GM23338 (cell line): Measurements from ENCODE around the gene TBX2. TPM values are rescaled to one million over a fixed set of nuclear protein-coding genes. Genes with fewer than 3 reads are reported as not detected.

Experiments used
- ATAC-seq: fragments of 200-7000 bp; cut with Tn5 transposase; 3 replicates; pipeline ENCODE4 v1.9.1; 2020
- DNase-seq: peaks from one replicate; pipeline ENCODE4 v3.0.0-alpha.2; 2015; ENCODE audit warnings: low spot score
- H2AFZ ChIP-seq: fragments of 200-600 bp; sonication (generic); 2 replicates; pipeline ENCODE4 v1.8.0; 2016; ENCODE audit warnings: antibody characterized with exemption, mild to moderate bottlenecking, moderate library complexity
- H3F3A ChIP-seq: fragments of 200-600 bp; sonication (generic); replicated peaks from 2 replicates; pipeline ENCODE4 v1.8.0; 2017; ENCODE audit warnings: antibody characterized with exemption, mixed run types, low read depth
- H3K27ac ChIP-seq: fragments of 200-600 bp; sonication (generic); 2 replicates; pipeline ENCODE4 v1.6.1; 2016; ENCODE audit warnings: low read depth
- H3K27me3 ChIP-seq: fragments of 200-600 bp; sonication (generic); 2 replicates; pipeline ENCODE4 v1.8.0; 2016; ENCODE audit warnings: mild to moderate bottlenecking, mixed run types, moderate library complexity; ENCODE audit not compliant: insufficient read depth
- H3K36me3 ChIP-seq: fragments of 200-600 bp; sonication (generic); 2 replicates; pipeline ENCODE4 v1.8.0; 2016; ENCODE audit warnings: mild to moderate bottlenecking; ENCODE audit not compliant: insufficient read depth
- H3K4me1 ChIP-seq: fragments of 200-600 bp; sonication (generic); 2 replicates; pipeline ENCODE4 v1.8.0; 2016; ENCODE audit warnings: mild to moderate bottlenecking, moderate library complexity; ENCODE audit not compliant: insufficient read depth
- H3K4me2 ChIP-seq: fragments of 200-600 bp; sonication (generic); 2 replicates; pipeline ENCODE4 v1.7.1; 2017; ENCODE audit warnings: mixed run types
- H3K4me3 ChIP-seq: fragments of 200-600 bp; sonication (generic); 2 replicates; pipeline ENCODE4 v1.6.1; 2016; ENCODE audit warnings: mixed run types
- H3K79me2 ChIP-seq: fragments of 200-600 bp; sonication (generic); replicated peaks from 2 replicates; pipeline ENCODE4 v1.8.0; 2017; ENCODE audit warnings: mild to moderate bottlenecking; ENCODE audit not compliant: insufficient read depth
- H3K9me2 ChIP-seq: fragments of 200-600 bp; sonication (generic); 2 replicates; pipeline ENCODE4 v1.8.0; 2017; ENCODE audit not compliant: insufficient read depth
- H4K20me1 ChIP-seq: fragments of 200-600 bp; sonication (generic); replicated peaks from 2 replicates; pipeline ENCODE4 v1.8.0; 2017; ENCODE audit warnings: mild to moderate bottlenecking; ENCODE audit not compliant: insufficient read depth
- H3K27ac Mint-ChIP-seq: 2 replicates; pipeline ENCODE4 v1.8.0; 2020; ENCODE audit warnings: inconsistent platforms, mild to moderate bottlenecking, moderate library complexity, mixed read lengths
- H3K27me3 Mint-ChIP-seq: 3 replicates; pipeline ENCODE4 v1.8.0; 2022; ENCODE audit warnings: low read depth, mild to moderate bottlenecking, moderate library complexity, mixed read lengths, inconsistent platforms; ENCODE audit not compliant: insufficient read depth, poor library complexity
- H3K36me3 Mint-ChIP-seq: 3 replicates; pipeline ENCODE4 v1.8.0; 2021; ENCODE audit warnings: low read depth, mild to moderate bottlenecking, inconsistent platforms, moderate library complexity, mixed read lengths
- H3K4me1 Mint-ChIP-seq: 3 replicates; pipeline ENCODE4 v1.8.0; 2020; ENCODE audit warnings: mild to moderate bottlenecking, inconsistent platforms, mixed read lengths
- H3K4me3 Mint-ChIP-seq: 3 replicates; pipeline ENCODE4 v1.8.0; 2021; ENCODE audit warnings: moderate library complexity, mild to moderate bottlenecking, inconsistent platforms, mixed read lengths
- H3K9me3 Mint-ChIP-seq: 3 replicates; pipeline ENCODE4 v1.8.0; 2020; ENCODE audit warnings: moderate library complexity, mild to moderate bottlenecking, inconsistent platforms, mixed read lengths
- CREB1 ChIP-seq: fragments of 250-450 bp; sonication (Bioruptor Pico); IDR thresholded peaks from 2 replicates; pipeline ENCODE4 v1.5.0; 2020; ENCODE audit warnings: low read depth, mild to moderate bottlenecking, moderate library complexity
- CTCF ChIP-seq, 2 experiments: fragments of 200-600 bp in 1 of 2; sonication (generic) in 1 of 2; conservative IDR thresholded peaks; 2 replicates each; pipeline versions ENCODE4 v1.5.1 to v1.6.1; 2016 to 2017; ENCODE audit warnings: antibody characterized with exemption in 2 of 2, low read depth in 2 of 2, mild to moderate bottlenecking in 2 of 2, moderate library complexity in 1 of 2
- EZH2 ChIP-seq: fragments of 200-600 bp; sonication (generic); IDR thresholded peaks from one replicate; pipeline ENCODE4 v1.8.0; 2017; ENCODE audit warnings: antibody characterized with exemption, mild to moderate bottlenecking, low read depth; ENCODE audit not compliant: unreplicated experiment
- EZH2phosphoT487 ChIP-seq: fragments of 200-600 bp; sonication (generic); IDR thresholded peaks from one replicate; pipeline ENCODE4 v1.8.1; 2018; ENCODE audit warnings: antibody characterized with exemption; ENCODE audit not compliant: unreplicated experiment
- JUNB ChIP-seq: IDR thresholded peaks from one replicate; pipeline ENCODE4 v1.6.1; 2016; ENCODE audit warnings: antibody characterized with exemption; ENCODE audit not compliant: unreplicated experiment
- NANOG ChIP-seq: IDR thresholded peaks from 2 replicates; pipeline ENCODE4 v1.6.1; 2016; ENCODE audit warnings: antibody characterized with exemption, borderline replicate concordance
- POLR2AphosphoS5 ChIP-seq: IDR thresholded peaks from 2 replicates; pipeline ENCODE4 v1.6.1; 2016; ENCODE audit warnings: antibody characterized with exemption, low read depth
- REST ChIP-seq: IDR thresholded peaks from one replicate; pipeline ENCODE4 v1.6.1; 2018; ENCODE audit warnings: antibody characterized with exemption; ENCODE audit not compliant: unreplicated experiment
- STAT1 ChIP-seq: IDR thresholded peaks from one replicate; pipeline ENCODE4 v1.6.1; 2016; ENCODE audit warnings: antibody characterized with exemption; ENCODE audit not compliant: unreplicated experiment
- ZNF114 ChIP-seq: fragments of 250-450 bp; sonication (Bioruptor Pico); IDR thresholded peaks from 2 replicates; pipeline ENCODE4 v1.5.0; 2020; ENCODE audit warnings: mild to moderate bottlenecking, moderate library complexity
- ZNF331 ChIP-seq: fragments of 250-450 bp; sonication (Bioruptor Pico); IDR thresholded peaks from 2 replicates; pipeline ENCODE4 v1.5.0; 2020; ENCODE audit warnings: low read depth, mild to moderate bottlenecking, moderate library complexity
- polyA plus RNA-seq: library from polyadenylated mRNA; unstranded; fragments of >200 nt; fragmentation: Nextera tagmentation; extraction: Ambion mirVana; gene quantifications from 2 replicates; pipeline ENCODE4 v1.2.1, GENCODE V29; 2016
- total RNA-seq: library from RNA; depleted of rRNA; stranded (reverse); fragments of >200 nt; shearing (Covaris generic); gene quantifications from 2 replicates; pipeline ENCODE4 v1.2.3, GENCODE V29; 2014
- TF ChIP-seq, protein P1 (sequence below): IDR thresholded peaks from 2 replicates; pipeline ENCODE4 v1.6.1; 2016; ENCODE audit warnings: antibody characterized with exemption
- TF ChIP-seq, protein P2 (sequence below): fragments of 250-450 bp; sonication (Bioruptor Pico); IDR thresholded peaks from 2 replicates; pipeline ENCODE4 v1.5.0; 2020; ENCODE audit warnings: mild to moderate bottlenecking, moderate library complexity

Gene TBX2
- total and polyA plus RNA-seq, 2 experiments from 2014 or later, result not detected

GRCh38 chr17:61353615-61354014 is 46.0 kb upstream of the TBX2 start:
- H3K4me1 Mint-ChIP-seq, result peaks cover 16% of the 10 kb centered on the region
- H3K36me3 Mint-ChIP-seq, result no peaks in the 10 kb centered on the region
- Histone ChIP-seq H3F3A (no peaks in the 10 kb centered on the region), H3K4me2 (no peak overlapping the region), H2AFZ (no peak overlapping the region), H3K27ac (no peak overlapping the region), H3K4me3 (no peak overlapping the region), H3K9me2 (no peaks in the 10 kb centered on the region), H4K20me1 (no peaks in the 10 kb centered on the region), H3K27me3 (no peaks in the 10 kb centered on the region), H3K4me1 (no peaks in the 10 kb centered on the region), H3K36me3 (no peaks in the 10 kb centered on the region), H3K79me2 (no peaks in the 10 kb centered on the region)
- TF ChIP-seq, protein P1, sequence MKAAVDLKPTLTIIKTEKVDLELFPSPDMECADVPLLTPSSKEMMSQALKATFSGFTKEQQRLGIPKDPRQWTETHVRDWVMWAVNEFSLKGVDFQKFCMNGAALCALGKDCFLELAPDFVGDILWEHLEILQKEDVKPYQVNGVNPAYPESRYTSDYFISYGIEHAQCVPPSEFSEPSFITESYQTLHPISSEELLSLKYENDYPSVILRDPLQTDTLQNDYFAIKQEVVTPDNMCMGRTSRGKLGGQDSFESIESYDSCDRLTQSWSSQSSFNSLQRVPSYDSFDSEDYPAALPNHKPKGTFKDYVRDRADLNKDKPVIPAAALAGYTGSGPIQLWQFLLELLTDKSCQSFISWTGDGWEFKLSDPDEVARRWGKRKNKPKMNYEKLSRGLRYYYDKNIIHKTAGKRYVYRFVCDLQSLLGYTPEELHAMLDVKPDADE, result no peak
- TF ChIP-seq EZH2phosphoT487 (no peak), NANOG (no peak), CREB1 (CRISPR knock-in tag) (no peak), JUNB (no peak), POLR2AphosphoS5 (no peak), REST (no peak), ZNF331 (CRISPR knock-in tag) (no peak), ZNF114 (CRISPR knock-in tag) (no peak), STAT1 (no peak), EZH2 (no peak), CTCF (conservative IDR thresholded peaks at IDR 0.05; ENCODE audit: low read depth in 2 of 2) (no peak)
- TF ChIP-seq, protein P2, sequence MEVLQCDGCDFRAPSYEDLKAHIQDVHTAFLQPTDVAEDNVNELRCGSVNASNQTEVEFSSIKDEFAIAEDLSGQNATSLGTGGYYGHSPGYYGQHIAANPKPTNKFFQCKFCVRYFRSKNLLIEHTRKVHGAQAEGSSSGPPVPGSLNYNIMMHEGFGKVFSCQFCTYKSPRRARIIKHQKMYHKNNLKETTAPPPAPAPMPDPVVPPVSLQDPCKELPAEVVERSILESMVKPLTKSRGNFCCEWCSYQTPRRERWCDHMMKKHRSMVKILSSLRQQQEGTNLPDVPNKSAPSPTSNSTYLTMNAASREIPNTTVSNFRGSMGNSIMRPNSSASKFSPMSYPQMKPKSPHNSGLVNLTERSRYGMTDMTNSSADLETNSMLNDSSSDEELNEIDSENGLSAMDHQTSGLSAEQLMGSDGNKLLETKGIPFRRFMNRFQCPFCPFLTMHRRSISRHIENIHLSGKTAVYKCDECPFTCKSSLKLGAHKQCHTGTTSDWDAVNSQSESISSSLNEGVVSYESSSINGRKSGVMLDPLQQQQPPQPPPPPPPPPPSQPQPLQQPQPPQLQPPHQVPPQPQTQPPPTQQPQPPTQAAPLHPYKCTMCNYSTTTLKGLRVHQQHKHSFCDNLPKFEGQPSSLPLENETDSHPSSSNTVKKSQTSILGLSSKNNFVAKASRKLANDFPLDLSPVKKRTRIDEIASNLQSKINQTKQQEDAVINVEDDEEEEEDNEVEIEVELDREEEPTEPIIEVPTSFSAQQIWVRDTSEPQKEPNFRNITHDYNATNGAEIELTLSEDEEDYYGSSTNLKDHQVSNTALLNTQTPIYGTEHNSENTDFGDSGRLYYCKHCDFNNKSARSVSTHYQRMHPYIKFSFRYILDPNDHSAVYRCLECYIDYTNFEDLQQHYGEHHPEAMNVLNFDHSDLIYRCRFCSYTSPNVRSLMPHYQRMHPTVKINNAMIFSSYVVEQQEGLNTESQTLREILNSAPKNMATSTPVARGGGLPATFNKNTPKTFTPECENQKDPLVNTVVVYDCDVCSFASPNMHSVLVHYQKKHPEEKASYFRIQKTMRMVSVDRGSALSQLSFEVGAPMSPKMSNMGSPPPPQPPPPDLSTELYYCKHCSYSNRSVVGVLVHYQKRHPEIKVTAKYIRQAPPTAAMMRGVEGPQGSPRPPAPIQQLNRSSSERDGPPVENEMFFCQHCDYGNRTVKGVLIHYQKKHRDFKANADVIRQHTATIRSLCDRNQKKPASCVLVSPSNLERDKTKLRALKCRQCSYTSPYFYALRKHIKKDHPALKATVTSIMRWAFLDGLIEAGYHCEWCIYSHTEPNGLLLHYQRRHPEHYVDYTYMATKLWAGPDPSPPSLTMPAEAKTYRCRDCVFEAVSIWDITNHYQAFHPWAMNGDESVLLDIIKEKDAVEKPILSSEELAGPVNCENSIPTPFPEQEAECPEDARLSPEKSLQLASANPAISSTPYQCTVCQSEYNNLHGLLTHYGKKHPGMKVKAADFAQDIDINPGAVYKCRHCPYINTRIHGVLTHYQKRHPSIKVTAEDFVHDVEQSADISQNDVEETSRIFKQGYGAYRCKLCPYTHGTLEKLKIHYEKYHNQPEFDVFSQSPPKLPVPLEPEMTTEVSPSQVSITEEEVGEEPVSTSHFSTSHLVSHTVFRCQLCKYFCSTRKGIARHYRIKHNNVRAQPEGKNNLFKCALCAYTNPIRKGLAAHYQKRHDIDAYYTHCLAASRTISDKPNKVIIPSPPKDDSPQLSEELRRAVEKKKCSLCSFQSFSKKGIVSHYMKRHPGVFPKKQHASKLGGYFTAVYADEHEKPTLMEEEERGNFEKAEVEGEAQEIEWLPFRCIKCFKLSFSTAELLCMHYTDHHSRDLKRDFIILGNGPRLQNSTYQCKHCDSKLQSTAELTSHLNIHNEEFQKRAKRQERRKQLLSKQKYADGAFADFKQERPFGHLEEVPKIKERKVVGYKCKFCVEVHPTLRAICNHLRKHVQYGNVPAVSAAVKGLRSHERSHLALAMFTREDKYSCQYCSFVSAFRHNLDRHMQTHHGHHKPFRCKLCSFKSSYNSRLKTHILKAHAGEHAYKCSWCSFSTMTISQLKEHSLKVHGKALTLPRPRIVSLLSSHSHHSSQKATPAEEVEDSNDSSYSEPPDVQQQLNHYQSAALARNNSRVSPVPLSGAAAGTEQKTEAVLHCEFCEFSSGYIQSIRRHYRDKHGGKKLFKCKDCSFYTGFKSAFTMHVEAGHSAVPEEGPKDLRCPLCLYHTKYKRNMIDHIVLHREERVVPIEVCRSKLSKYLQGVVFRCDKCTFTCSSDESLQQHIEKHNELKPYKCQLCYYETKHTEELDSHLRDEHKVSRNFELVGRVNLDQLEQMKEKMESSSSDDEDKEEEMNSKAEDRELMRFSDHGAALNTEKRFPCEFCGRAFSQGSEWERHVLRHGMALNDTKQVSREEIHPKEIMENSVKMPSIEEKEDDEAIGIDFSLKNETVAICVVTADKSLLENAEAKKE (CRISPR knock-in tag), result no peak
- ATAC-seq, result no peak
- no peak overlapping the region for H3K27ac Mint-ChIP-seq
- H3K27me3 Mint-ChIP-seq, result peaks cover 4% of the 10 kb centered on the region
- no peak for DNase-seq
- no peak overlapping the region for H3K4me3 Mint-ChIP-seq
- no peaks in the 10 kb centered on the region for H3K9me3 Mint-ChIP-seq
